NCI-H69 (cell line): ENCODE results near the gene PRKCI.
"Not testable (repeated sequence)": the region's sequence is repeated elsewhere in the genome, so short reads cannot be mapped to it uniquely, and the experiment has no call there.

Experiments used
- DNase-seq: peaks from one replicate; lab custom pipeline; 2025; lab: John Stamatoyannopoulos, UW

The PRKCI gene

GRCh38 chr3:170221924-170222646, at the start of gene PRKCI:
TSS of gene PRKCI (plus strand) at chr3:170222424. CDS start at chr3:170222670, 246 bp downstream.
- DNase-seq = peak; percentile 99

DNA sequence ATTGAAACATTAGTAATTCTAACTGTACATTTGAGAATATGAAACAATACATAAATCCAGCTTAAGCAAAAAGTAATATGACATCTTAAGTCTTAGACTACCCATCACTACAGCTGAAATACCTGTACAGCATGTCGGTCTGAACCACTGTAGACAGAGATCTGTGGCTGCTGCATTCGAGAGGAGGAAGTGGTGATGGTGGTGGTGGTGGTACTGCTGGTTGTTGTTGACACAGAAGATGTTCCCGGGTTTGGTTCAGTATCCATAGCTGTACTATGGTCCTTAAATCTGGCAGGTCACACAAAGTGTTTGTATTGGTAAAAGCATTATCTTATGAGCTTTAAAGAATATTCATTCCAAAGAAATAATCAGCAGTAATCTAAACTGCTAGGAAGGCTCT, 43.6 kb upstream of the PRKCI start:
- no peak for DNase-seq

- no peak for DNase-seq
These were observed 42.8 kb upstream of the PRKCI start for GRCh38 chr3:170179432-170179831.

GRCh38 chr3:170180079-170180907, 41.9 kb upstream of the PRKCI start:
- peak; percentile 28 for DNase-seq

DNA sequence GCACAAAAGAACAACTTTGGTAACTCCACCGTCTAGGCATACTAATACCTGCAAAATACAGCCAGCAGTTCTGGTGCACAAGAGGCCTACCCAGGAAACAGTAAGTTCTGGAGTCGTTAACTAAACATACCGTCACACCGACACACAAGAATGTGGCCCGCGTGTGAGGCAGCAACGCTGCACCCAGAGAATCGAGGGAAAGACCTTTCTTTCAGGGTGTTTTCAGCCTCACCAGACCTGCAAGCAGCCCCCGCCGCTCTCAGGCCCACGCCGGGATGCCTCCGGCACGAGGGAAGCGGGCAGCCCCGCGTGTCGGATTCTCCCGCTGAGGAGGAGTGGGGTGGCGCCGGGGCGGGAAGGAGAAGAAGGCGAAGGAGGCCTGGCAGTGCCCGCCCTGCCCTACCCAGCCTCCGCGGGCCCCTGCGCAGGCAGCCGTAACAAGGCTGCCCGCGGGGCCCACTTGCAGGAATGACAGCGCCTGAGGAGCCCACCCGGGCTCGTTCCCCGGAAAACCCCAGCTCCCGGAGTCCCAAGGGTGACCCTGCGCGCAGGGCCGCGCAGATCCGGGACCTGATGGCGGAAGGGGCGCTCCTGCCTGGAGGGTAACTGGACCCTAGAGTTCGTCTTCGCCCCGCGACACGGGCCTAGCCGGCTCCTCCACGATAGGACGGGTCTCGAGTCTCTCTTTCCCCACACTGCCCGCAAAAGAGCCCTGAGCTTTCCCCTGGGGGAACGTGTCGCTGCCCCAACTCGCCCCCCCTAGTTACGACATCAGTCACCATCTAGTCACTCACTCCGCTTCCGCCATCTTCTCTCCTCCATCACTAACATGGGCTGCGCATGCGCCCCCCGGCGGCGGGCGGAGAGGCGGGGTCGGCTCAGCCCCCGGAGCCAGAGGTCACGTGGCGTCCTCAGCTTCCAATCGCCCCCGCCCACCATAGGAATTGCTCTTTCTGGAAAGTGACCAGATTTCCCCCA, 41.0 kb upstream of the PRKCI start, which contains the start of gene PHC3:
TSS of gene PHC3 (minus strand) at position 826 of the 978 bp plus-strand sequence. CDS start at position 808, 18 bp downstream.
- DNase-seq = peak; percentile 96

GRCh38 chr3:170189398-170190256, 32.6 kb upstream of the PRKCI start:
- no peak for DNase-seq

DNA sequence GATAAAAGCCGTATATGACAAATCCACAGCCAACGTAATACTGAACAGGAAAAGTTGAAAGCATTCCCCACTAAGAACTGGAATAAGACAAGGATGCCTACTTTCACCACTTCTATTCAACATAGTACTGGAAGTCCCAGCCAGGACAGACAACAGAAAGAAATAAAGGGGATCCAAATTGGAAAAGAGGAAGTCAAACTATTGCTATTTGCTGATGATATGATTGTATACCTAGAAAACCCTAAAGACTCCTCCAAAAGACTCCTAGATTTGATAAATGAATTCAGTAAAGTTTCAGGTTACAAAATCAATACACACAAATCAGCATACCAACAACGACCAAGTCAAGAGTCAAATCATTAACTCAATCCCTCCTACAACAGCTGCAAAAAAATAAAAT, 26.5 kb upstream of the PRKCI start:
- not testable (repeated sequence) for DNase-seq

DNA sequence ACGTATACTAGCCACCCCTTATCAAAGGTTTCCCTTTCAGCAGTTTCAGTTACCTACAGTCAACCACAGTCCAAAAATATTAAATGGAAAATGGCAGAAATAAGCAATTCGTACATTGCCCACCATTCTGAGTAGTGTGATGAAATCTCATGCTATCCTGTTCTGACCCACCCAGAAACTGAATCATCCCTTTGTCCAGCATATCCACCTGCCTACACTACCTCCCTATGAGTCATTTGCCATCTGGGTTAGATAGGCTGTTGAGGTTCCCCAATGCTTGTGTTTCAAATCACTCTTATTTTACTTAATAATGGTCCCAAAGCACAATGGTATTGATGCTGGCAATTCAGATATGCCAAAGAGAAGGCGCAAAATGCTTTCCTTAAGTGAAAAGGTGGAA, 25.4 kb upstream of the PRKCI start:
- no peak for DNase-seq

GRCh38 chr3:170200987-170201386, 21.2 kb upstream of the PRKCI start:
- DNase-seq = no peak

- no peak for DNase-seq
These were observed 20.7 kb upstream of the PRKCI start for GRCh38 chr3:170201527-170201926.

DNA sequence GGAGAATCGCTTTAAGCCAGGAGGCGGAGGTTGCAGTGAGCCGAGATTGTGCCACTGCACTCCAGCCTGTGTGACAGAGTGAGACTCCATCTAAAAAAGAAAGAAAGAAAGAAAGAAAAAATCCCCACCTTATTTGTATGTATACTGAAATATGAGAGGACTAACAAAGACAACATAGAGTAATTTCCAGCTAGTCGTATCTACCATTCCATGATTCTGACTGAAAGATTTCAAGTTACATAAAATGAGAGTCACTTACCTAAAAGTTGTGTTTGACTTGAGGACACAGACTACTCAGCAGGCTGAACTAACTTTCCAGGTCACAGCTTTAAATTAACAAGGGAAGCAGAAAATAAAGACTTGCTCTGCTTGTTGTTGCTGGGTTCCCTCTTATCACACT, 18.8 kb upstream of the PRKCI start:
- no peak for DNase-seq

- peak; percentile 95 for DNase-seq
These were observed 18.2 kb upstream of the PRKCI start for GRCh38 chr3:170204023-170204472.

DNA sequence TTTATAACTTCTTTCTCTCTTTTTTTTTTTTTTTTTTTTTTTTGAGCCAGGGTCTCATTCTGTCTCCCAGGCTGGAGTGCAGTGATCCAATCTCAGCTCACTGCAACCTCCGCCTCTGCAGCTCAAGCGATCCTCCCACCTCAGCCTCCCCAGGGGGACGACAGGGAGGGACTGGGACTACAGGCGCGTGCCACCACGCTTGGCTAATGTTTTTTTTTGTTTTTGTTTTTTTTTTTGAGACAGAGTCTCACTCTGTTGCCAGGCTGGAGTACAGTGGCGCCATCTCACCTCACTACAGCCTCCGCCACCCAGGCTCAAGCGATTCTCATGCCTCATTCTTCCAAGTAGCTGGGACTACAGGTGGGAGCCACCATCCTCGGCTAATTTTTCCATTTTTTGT, 17.7 kb upstream of the PRKCI start:
- DNase-seq = peak; percentile 60

GRCh38 chr3:170205302-170205701, 16.9 kb upstream of the PRKCI start:
- no peak for DNase-seq

GRCh38 chr3:170206164-170206762, 16.0 kb upstream of the PRKCI start:
- DNase-seq = not testable (repeated sequence)

- DNase-seq = no peak
These were observed 14.5 kb upstream of the PRKCI start for GRCh38 chr3:170207717-170208116.

DNA sequence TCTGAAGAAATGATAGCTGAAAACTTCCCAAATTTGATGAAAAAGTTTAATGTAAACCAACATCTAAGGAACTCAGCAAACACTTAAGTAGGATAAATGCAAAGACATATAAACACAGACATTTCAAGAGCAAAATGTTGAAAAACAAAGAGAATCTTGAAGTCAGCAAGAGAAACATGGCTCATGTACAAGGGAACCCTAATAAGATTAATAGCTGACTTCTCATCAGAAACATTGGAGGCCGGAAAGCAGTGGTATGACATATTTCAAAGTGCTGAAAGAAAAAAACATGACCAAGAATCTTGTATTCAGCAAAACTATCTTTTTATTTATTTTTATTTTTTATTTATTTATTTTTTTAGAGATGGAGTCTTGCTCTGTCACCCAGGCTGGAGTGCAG, 10.6 kb upstream of the PRKCI start:
- no peak for DNase-seq

DNA sequence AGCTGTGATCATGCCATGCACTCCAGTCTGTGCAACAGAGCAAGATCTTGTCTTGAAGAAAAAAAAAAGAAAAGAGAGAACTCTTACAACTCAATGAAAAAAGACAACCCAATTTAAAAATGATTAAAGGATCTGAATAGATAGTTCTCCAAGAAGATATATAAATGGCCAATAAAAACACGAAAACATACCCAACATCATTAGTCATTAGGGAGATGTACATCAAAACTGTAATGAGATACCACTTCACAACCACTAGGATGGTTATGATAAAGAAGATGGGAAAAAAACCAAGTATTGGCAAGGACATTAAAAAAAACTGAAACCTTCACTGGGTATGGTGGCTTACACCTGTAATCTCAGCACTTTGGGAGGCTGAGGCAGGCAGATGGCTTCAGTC, 2.4 kb upstream of the PRKCI start:
- no peak for DNase-seq

DNA sequence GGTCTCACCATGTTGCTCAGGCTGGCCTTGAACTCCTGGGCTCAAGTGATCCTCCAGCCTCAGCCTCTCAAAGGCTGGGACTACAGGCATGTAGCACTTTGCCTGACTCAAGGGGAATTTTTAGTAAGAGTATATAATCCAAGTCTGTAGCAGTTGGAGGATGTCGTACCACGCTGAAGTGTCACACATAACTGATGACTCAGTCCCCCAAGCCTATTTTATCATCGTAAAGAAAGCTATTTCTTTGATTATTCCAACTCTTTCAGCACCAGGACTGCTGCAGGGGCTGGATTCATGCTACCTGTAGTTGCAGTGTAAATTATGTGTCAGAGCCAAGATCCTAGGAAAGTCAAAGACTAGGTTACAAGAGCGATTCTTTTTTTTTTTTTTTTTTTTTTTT, 1.4 kb upstream of the PRKCI start:
- DNase-seq = no peak
